Left ventricle myocardium inferior (tissue), 1 donor: ENCODE results near the gene BMPR1A. TPM values are rescaled to one million over a fixed set of nuclear protein-coding genes. Genes with fewer than 3 reads are reported as not detected.

Experiments
- DNase-seq: peaks from one replicate; pipeline ENCODE4 v3.0.0-alpha.2; 2020
- H3K27ac ChIP-seq: fragments of 200-600 bp; replicated peaks from 2 replicates; pipeline ENCODE4 v1.8.0; 2021
- H3K27me3 ChIP-seq: fragments of 200-600 bp; 2 replicates; pipeline ENCODE4 v1.8.0; 2021; ENCODE audit warnings: low read depth
- H3K36me3 ChIP-seq: fragments of 200-600 bp; 2 replicates; pipeline ENCODE4 v1.8.0; 2021
- H3K4me1 ChIP-seq: fragments of 200-600 bp; 2 replicates; pipeline ENCODE4 v1.8.0; 2021
- H3K4me3 ChIP-seq: fragments of 200-600 bp; 2 replicates; pipeline ENCODE4 v1.8.0; 2021; ENCODE audit warnings: mild to moderate bottlenecking, moderate library complexity
- H3K9me3 ChIP-seq: fragments of 200-600 bp; replicated peaks from 2 replicates; pipeline ENCODE4 v1.8.0; 2021
- intact Hi-C: fragments of 100-400 bp; cut with micrococcal nuclease; formaldehyde crosslinking; loops from one replicate; pipeline ENCODE4 v1.11.0; 2022
- total RNA-seq: library from RNA; stranded (reverse); fragmentation: NEBNext Ultra II Directional; extraction: Animal tissue kit (Norgen Biotek cat#: 25700); gene quantifications from one replicate; pipeline ENCODE4 v1.2.1, GENCODE V29; 2021
- TF ChIP-seq, protein P1 (sequence below): fragments of 200-600 bp; IDR thresholded peaks from 2 replicates; pipeline ENCODE4 v1.8.0; 2021; ENCODE audit warnings: antibody characterized with exemption, mild to moderate bottlenecking, borderline replicate concordance
- donor health status: DM: no; HTN: yes; CAD: no; lungs with severe emphysema.

The BMPR1A gene
- total RNA-seq, 1 donor from 2014 or later, result 43.8 TPM

GRCh38 chr10:86880971-86881370, 124.6 kb downstream of the BMPR1A start:
- Histone ChIP-seq H3K27me3 (peaks cover 3% of the 10 kb centered on the region), H3K4me3 (no peak overlapping the region), H3K4me1 (peaks cover 18% of the 10 kb centered on the region), H3K9me3 (no peaks in the 10 kb centered on the region), H3K36me3 (peaks cover 3% of the 10 kb centered on the region), H3K27ac (no peak overlapping the region)
- intact Hi-C loops, result no loop called here
- TF ChIP-seq, protein P1, sequence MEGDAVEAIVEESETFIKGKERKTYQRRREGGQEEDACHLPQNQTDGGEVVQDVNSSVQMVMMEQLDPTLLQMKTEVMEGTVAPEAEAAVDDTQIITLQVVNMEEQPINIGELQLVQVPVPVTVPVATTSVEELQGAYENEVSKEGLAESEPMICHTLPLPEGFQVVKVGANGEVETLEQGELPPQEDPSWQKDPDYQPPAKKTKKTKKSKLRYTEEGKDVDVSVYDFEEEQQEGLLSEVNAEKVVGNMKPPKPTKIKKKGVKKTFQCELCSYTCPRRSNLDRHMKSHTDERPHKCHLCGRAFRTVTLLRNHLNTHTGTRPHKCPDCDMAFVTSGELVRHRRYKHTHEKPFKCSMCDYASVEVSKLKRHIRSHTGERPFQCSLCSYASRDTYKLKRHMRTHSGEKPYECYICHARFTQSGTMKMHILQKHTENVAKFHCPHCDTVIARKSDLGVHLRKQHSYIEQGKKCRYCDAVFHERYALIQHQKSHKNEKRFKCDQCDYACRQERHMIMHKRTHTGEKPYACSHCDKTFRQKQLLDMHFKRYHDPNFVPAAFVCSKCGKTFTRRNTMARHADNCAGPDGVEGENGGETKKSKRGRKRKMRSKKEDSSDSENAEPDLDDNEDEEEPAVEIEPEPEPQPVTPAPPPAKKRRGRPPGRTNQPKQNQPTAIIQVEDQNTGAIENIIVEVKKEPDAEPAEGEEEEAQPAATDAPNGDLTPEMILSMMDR, result no peak
- no peak for DNase-seq

- H3K36me3 ChIP-seq, result no peaks in the 10 kb centered on the region
- no peaks in the 10 kb centered on the region for H3K27me3 ChIP-seq
- TF ChIP-seq, protein P1, result no peak
- DNase-seq, result no peak
- H3K4me1 ChIP-seq, result peaks cover 44% of the 10 kb centered on the region
- H3K9me3 ChIP-seq, result no peaks in the 10 kb centered on the region
- intact Hi-C loops, result no loop called here
- H3K27ac ChIP-seq, result peak overlapping the region; percentile 83
- no peak overlapping the region for H3K4me3 ChIP-seq
These were observed 132.4 kb downstream of the BMPR1A start for GRCh38 chr10:86888585-86889381.

DNA sequence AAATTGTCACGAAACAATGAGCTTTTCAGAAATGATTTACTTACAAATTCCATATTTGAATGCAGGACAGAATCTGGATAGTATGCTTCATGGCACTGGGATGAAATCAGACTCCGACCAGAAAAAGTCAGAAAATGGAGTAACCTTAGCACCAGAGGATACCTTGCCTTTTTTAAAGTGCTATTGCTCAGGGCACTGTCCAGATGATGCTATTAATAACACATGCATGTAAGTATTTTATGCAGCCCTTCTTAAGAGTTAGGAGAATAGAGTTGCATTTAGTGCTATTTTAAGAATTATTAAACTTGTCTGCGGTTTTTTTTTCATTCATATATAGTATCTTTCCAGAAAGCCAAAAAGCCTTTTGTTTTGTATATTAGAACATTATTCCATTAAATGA, 133.6 kb downstream of the BMPR1A start:
- no peaks in the 10 kb centered on the region for H3K36me3 ChIP-seq
- no peak for DNase-seq
- no peaks in the 10 kb centered on the region for H3K27me3 ChIP-seq
- TF ChIP-seq, protein P1, result no peak
- H3K4me3 ChIP-seq, result no peak overlapping the region
- no peaks in the 10 kb centered on the region for H3K9me3 ChIP-seq
- H3K4me1 ChIP-seq, result peaks cover 44% of the 10 kb centered on the region
- H3K27ac ChIP-seq, result peak overlapping the region; percentile 83
- intact Hi-C loops, result no loop called here

GRCh38 chr10:86898511-86898910, 142.1 kb downstream of the BMPR1A start:
- Histone ChIP-seq H3K4me1 (peaks cover 37% of the 10 kb centered on the region), H3K27me3 (peaks cover 4% of the 10 kb centered on the region), H3K9me3 (peaks cover 4% of the 10 kb centered on the region), H3K36me3 (peaks cover 14% of the 10 kb centered on the region), H3K4me3 (no peak overlapping the region), H3K27ac (no peak overlapping the region)
- TF ChIP-seq, protein P1, result no peak
- intact Hi-C loops, result no loop called here
- DNase-seq, result no peak

DNA sequence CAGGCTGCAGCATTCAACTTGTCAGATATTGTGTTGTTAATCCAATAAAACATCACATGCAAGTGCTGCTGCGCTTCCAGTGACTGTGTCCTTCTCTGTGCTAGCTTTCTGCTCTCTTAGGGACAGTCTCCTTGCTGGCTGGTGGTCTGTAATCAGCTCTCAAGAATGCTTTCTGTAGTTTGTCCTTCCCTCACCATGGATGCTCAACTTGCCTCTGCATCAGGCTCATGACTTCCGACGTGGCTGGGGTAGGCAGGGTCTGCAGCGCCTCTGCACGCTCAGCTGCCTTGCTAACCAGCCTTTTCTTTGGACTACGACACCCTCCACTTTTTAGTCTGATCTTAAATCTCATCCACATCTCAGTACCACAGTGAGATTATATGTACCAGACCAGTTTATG, 142.7 kb downstream of the BMPR1A start:
- Histone ChIP-seq H3K27ac (peak overlapping the region; percentile 78), H3K4me1 (peaks cover 37% of the 10 kb centered on the region), H3K36me3 (peaks cover 20% of the 10 kb centered on the region), H3K4me3 (no peak overlapping the region), H3K27me3 (peaks cover 4% of the 10 kb centered on the region), H3K9me3 (peaks cover 4% of the 10 kb centered on the region)
- intact Hi-C loops, result no loop called here
- DNase-seq, result no peak
- TF ChIP-seq, protein P1, result no peak
